Measurements from ENCODE around the gene LRRC61. TPM values are rescaled to one million over a fixed set of nuclear protein-coding genes. Genes with fewer than 3 reads are reported as not detected.

LRRC61 gene
- polyA plus RNA-seq, 2 donors = 5.2 to 8.3 TPM

DNA sequence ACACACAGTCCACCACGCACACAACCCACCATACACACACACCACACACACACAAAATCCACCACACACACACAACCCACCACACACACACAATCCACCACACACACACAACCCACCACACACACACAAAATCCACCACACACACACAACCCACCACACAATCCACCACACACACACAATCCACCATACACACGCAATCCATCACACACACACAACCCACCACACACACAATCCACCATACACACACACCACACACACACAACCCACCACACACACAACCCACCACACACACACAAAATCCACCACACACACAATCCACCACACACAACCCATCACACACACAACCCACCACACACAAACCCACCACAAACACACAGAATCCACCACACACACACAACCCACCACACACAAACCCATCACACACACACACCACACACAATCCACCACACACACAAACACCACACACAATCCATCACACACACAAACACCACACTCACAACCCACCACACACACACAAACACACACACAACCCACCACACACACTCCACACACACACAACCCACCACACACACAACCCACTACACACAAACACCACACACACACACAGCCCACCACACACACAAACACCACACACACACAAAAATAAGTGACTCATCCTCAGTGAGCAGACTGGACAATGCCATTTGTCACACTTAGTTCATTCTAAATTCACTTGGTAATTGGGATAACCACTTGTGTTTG lies 36.6 kb downstream of the LRRC61 start:
- no peak overlapping the region for H3K27ac ChIP-seq (ENCODE audit: low read depth in 2 of 2, low read length in 1 of 2)
- H3K27me3 ChIP-seq (ENCODE audit: control insufficient read depth in 1 of 2, insufficient read depth in 2 of 2, low read length in 2 of 2) = no peaks in the 10 kb centered on the region
- no peaks in the 10 kb centered on the region for H3K9me3 ChIP-seq (ENCODE audit: control insufficient read depth in 2 of 2, insufficient read depth in 1 of 2, low read depth in 1 of 2, low read length in 1 of 2)
- WGBS, 2 donors = 98% methylated on average over 2 of the region's 2 CpGs
- H3K4me1 ChIP-seq (ENCODE audit: control insufficient read depth in 2 of 2, insufficient read depth in 2 of 2, low read length in 1 of 2) = no peaks in the 10 kb centered on the region
- H3K36me3 ChIP-seq (ENCODE audit: control insufficient read depth in 2 of 2, insufficient read depth in 2 of 2, low read length in 1 of 2) = no peaks in the 10 kb centered on the region
- no peak overlapping the region for H3K4me3 ChIP-seq (ENCODE audit: low read depth in 1 of 2, low read length in 2 of 2)

DNA sequence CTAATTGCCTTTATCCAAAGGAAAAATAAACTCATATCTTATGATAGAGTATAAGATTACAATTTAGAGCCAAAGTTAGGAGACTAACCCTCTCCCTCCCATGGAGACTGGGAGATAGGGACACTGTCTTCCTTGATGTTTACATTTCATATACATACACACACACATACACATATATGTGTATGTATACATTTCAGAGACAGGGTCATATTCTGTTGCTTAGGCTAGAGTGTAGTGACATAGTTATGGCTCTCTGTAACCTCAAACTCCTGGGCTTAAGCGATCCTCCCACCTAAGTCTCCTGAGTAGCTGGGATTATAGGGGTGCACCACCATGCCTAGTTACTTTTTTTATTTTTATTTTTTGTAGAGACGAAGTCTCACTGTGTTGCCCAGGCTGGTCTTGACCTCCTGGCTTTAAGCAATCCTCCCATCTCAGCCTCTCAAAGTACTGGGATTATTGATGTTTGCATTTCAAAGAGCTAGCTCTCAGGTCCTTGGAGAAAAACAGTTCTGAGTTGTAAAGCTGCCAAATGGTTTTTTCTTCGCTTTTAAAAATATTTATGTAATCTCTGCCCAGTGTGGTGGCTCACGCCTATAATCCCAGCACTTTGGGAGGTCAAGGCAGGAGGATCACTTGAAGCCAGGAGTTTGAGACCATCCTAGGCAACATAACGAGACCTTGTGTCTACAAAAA lies 37.4 kb downstream of the LRRC61 start:
- H3K27ac ChIP-seq (ENCODE audit: low read depth in 2 of 2, low read length in 1 of 2) = no peak overlapping the region
- 75 to 78% methylated on average over 5 of the region's 5 CpGs for WGBS, 2 donors

DNA sequence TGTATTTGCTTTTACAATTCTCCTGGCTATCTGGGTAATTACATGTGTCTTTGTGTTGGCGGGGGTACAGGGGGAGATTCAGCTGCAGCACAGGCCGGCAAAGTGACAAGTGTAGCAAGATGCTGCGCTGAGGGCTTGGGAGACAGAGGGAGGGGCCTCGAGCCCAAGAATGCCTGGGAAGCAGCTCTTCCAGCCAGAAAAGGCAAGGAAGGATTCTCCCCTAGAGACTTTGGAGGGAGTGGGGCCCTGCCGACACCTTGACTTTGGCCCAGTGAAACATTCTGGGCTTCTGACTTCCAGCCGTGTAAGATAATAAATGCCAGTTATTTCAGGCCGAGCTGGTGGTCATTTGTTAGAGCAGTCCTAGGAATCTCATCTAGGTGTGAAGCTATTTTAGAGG lies 38.2 kb downstream of the LRRC61 start:
- 70 to 72% methylated on average over 7 of the region's 7 CpGs for WGBS, 2 donors
- Histone ChIP-seq H3K36me3 (ENCODE audit: control insufficient read depth in 2 of 2, insufficient read depth in 2 of 2, low read length in 1 of 2) (no peaks in the 10 kb centered on the region), H3K27me3 (ENCODE audit: control insufficient read depth in 1 of 2, insufficient read depth in 2 of 2, low read length in 2 of 2) (no peaks in the 10 kb centered on the region), H3K27ac (ENCODE audit: low read depth in 2 of 2, low read length in 1 of 2) (no peak overlapping the region), H3K4me1 (ENCODE audit: control insufficient read depth in 2 of 2, insufficient read depth in 2 of 2, low read length in 1 of 2) (no peaks in the 10 kb centered on the region), H3K4me3 (ENCODE audit: low read depth in 1 of 2, low read length in 2 of 2) (no peak overlapping the region), H3K9me3 (ENCODE audit: control insufficient read depth in 2 of 2, insufficient read depth in 1 of 2, low read depth in 1 of 2, low read length in 1 of 2) (no peaks in the 10 kb centered on the region)

More for the DNA sequence above, 37.4 kb downstream of the LRRC61 start:
- Histone ChIP-seq H3K9me3 (ENCODE audit: control insufficient read depth in 2 of 2, insufficient read depth in 1 of 2, low read depth in 1 of 2, low read length in 1 of 2) (no peaks in the 10 kb centered on the region), H3K4me3 (ENCODE audit: low read depth in 1 of 2, low read length in 2 of 2) (no peak overlapping the region), H3K4me1 (ENCODE audit: control insufficient read depth in 2 of 2, insufficient read depth in 2 of 2, low read length in 1 of 2) (no peaks in the 10 kb centered on the region), H3K36me3 (ENCODE audit: control insufficient read depth in 2 of 2, insufficient read depth in 2 of 2, low read length in 1 of 2) (no peaks in the 10 kb centered on the region), H3K27me3 (ENCODE audit: control insufficient read depth in 1 of 2, insufficient read depth in 2 of 2, low read length in 2 of 2) (no peaks in the 10 kb centered on the region)

DNA sequence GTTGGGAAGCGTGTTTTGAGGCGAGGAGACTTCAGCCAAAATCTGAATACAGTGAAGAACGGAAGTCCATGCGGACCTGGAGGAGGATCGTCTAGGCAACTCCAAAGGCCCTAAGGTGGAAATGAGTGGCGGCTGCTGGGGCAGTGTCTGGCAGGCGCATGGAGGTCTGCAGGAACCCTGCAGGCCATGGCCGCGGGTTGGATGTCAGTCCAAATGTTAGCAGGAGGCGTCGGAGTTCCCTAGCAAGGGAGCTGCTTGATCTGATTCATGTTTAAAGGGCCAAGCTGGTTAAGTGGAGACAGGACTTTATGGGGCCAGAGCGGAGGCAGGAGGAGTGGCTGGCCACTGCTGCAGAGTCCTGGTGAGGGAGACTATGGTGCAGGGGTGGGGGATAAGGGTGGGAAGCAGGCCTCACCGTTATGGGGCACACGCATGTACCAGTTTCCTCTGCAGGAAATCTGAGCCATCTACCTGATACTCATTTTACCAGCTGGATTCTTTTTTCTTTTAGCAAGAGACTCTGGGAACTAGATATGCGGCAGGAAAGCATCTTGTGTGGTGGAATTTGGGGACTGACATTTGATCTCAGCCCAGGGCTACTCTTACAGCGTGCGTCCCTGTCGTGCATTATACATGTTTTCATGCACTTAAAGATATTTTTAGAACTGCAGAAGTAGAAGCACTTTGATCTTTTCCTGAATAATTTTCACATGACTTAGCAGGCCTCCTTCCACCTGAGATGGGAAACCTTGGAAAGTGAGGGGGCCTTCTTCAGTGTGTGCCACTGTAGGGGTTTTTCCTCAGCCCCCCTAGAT lies 38.9 kb downstream of the LRRC61 start:
- 83 to 87% methylated on average over 18 of the region's 18 CpGs for WGBS, 2 donors

DNA sequence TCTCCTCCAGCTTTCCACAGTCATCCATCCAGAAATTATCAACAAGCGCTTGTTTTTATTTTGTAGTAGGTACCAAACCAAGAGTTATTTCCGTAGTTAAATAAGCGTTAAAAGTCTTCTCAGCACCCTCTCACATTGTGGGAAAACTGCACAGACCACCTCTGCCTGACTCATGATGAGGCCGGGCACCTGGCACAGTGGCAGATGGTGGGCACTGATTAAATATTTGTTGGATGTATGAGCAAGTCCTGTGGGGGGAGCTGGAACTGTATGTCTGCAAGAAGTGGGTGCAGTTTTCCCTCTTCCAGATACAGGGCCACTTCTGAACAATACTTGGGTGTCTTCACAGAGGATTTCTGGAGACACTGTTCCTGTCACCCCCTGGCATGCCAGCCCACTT lies 40.2 kb downstream of the LRRC61 start:
- Histone ChIP-seq H3K9me3 (ENCODE audit: control insufficient read depth in 2 of 2, insufficient read depth in 1 of 2, low read depth in 1 of 2, low read length in 1 of 2) (no peaks in the 10 kb centered on the region), H3K4me3 (ENCODE audit: low read depth in 1 of 2, low read length in 2 of 2) (no peak overlapping the region), H3K27me3 (ENCODE audit: control insufficient read depth in 1 of 2, insufficient read depth in 2 of 2, low read length in 2 of 2) (no peaks in the 10 kb centered on the region), H3K27ac (ENCODE audit: low read depth in 2 of 2, low read length in 1 of 2) (no peak overlapping the region), H3K36me3 (ENCODE audit: control insufficient read depth in 2 of 2, insufficient read depth in 2 of 2, low read length in 1 of 2) (no peaks in the 10 kb centered on the region), H3K4me1 (ENCODE audit: control insufficient read depth in 2 of 2, insufficient read depth in 2 of 2, low read length in 1 of 2) (no peaks in the 10 kb centered on the region)
- WGBS, 2 donors = 91 to 95% methylated on average over 4 of the region's 4 CpGs

More for the DNA sequence above, 38.9 kb downstream of the LRRC61 start:
- Histone ChIP-seq H3K27ac (ENCODE audit: low read depth in 2 of 2, low read length in 1 of 2) (no peak overlapping the region), H3K9me3 (ENCODE audit: control insufficient read depth in 2 of 2, insufficient read depth in 1 of 2, low read depth in 1 of 2, low read length in 1 of 2) (no peaks in the 10 kb centered on the region), H3K4me1 (ENCODE audit: control insufficient read depth in 2 of 2, insufficient read depth in 2 of 2, low read length in 1 of 2) (no peaks in the 10 kb centered on the region), H3K27me3 (ENCODE audit: control insufficient read depth in 1 of 2, insufficient read depth in 2 of 2, low read length in 2 of 2) (no peaks in the 10 kb centered on the region), H3K36me3 (ENCODE audit: control insufficient read depth in 2 of 2, insufficient read depth in 2 of 2, low read length in 1 of 2) (no peaks in the 10 kb centered on the region), H3K4me3 (ENCODE audit: low read depth in 1 of 2, low read length in 2 of 2) (no peak overlapping the region)

DNA sequence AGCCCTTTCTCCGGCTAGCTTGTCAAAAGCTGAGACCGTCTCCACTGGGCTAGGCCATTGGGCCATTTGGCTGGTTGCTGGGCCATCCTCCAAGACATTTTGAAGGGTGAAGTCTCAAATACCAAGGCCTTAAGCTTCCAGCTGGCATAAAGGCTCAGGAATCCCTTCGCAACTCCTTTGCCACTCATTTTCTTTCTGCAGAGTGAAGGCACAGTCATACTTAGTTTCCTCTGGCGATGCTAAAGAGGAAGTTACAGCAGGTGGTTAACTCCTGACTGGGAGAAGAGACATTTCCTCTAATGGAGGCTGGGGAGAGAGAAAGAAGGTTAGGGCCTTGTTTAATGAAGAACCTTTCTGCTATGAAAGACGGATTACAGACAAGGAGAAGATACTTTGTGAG lies 40.7 kb downstream of the LRRC61 start:
- Histone ChIP-seq H3K4me1 (ENCODE audit: control insufficient read depth in 2 of 2, insufficient read depth in 2 of 2, low read length in 1 of 2) (no peaks in the 10 kb centered on the region), H3K9me3 (ENCODE audit: control insufficient read depth in 2 of 2, insufficient read depth in 1 of 2, low read depth in 1 of 2, low read length in 1 of 2) (no peaks in the 10 kb centered on the region), H3K27me3 (ENCODE audit: control insufficient read depth in 1 of 2, insufficient read depth in 2 of 2, low read length in 2 of 2) (no peaks in the 10 kb centered on the region), H3K36me3 (ENCODE audit: control insufficient read depth in 2 of 2, insufficient read depth in 2 of 2, low read length in 1 of 2) (no peaks in the 10 kb centered on the region), H3K4me3 (ENCODE audit: low read depth in 1 of 2, low read length in 2 of 2) (no peak overlapping the region), H3K27ac (ENCODE audit: low read depth in 2 of 2, low read length in 1 of 2) (no peak overlapping the region)
- 83 to 85% methylated on average over 5 of the region's 5 CpGs for WGBS, 2 donors

DNA sequence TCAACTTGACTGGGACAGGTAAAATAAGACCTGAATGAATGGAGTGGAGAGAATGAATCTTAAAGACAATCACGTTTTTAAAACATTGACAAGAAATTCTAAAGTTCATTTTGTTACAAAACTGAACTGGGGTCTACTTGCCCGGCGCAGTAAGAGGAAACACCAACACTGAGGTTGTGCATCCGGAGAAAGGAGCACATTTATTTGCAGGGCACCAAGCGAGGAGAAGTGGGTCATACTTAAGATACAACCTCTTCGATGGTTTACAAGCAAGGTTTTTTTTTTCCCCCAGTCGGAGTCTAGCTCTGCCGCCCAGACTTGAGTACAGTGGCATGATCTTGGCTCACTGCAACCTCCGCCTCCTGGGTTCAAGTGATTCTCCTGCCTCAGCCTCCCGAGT lies 42.0 kb downstream of the LRRC61 start:
- H3K4me1 ChIP-seq (ENCODE audit: control insufficient read depth in 2 of 2, insufficient read depth in 2 of 2, low read length in 1 of 2) = peaks cover 3 to 8% of the 10 kb centered on the region in 2 donors
- no peak overlapping the region for H3K4me3 ChIP-seq (ENCODE audit: low read depth in 1 of 2, low read length in 2 of 2)
- WGBS, 2 donors = 89 to 92% methylated on average over 10 of the region's 10 CpGs
- no peaks in the 10 kb centered on the region for H3K36me3 ChIP-seq (ENCODE audit: control insufficient read depth in 2 of 2, insufficient read depth in 2 of 2, low read length in 1 of 2)
- no peaks in the 10 kb centered on the region for H3K27me3 ChIP-seq (ENCODE audit: control insufficient read depth in 1 of 2, insufficient read depth in 2 of 2, low read length in 2 of 2)
- no peak overlapping the region for H3K27ac ChIP-seq (ENCODE audit: low read depth in 2 of 2, low read length in 1 of 2)
- no peaks in the 10 kb centered on the region for H3K9me3 ChIP-seq (ENCODE audit: control insufficient read depth in 2 of 2, insufficient read depth in 1 of 2, low read depth in 1 of 2, low read length in 1 of 2)

DNA sequence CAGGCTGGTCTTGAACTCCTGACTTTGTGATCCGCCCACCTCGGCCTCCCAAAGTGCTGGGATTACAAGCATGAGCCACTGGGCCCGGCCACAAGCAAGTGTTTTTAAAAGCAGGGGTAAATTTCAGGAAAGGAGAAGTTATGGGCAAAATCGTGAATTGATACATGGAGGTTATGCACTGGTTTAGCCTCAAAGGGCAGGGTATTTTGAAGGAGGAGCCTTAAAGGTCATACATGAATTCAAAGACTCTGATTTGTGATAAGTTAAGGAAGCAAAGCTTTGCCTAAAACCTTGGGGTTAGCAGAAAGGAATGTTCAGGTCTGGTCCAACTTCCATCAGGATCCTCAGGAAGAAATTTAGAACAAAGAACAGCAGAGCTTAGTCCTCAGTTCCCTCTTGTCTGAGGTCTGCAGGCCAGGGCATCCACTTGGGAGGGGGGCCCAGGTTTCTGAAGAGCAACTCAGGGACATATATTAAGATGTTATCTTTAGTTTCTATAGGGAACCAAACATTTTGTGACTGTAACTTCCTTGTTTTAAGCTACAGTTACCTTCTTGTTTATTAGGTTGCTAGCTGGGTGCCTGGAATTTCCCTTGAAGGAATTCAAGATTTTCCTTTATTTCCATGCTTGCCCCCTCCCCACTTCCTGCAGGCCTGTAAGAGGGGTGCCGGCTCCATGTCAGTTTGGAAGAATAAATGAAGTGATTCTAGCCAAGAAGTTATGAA lies 42.7 kb downstream of the LRRC61 start:
- no peaks in the 10 kb centered on the region for H3K9me3 ChIP-seq (ENCODE audit: control insufficient read depth in 2 of 2, insufficient read depth in 1 of 2, low read depth in 1 of 2, low read length in 1 of 2)
- no peak overlapping the region for H3K27ac ChIP-seq (ENCODE audit: low read depth in 2 of 2, low read length in 1 of 2)
- no peak overlapping the region for H3K4me3 ChIP-seq (ENCODE audit: low read depth in 1 of 2, low read length in 2 of 2)
- H3K4me1 ChIP-seq (ENCODE audit: control insufficient read depth in 2 of 2, insufficient read depth in 2 of 2, low read length in 1 of 2) = peaks cover 3 to 11% of the 10 kb centered on the region in 2 donors
- H3K27me3 ChIP-seq (ENCODE audit: control insufficient read depth in 1 of 2, insufficient read depth in 2 of 2, low read length in 2 of 2) = no peaks in the 10 kb centered on the region
- WGBS, 2 donors = 85% methylated on average over 5 of the region's 5 CpGs
- no peaks in the 10 kb centered on the region for H3K36me3 ChIP-seq (ENCODE audit: control insufficient read depth in 2 of 2, insufficient read depth in 2 of 2, low read length in 1 of 2)

DNA sequence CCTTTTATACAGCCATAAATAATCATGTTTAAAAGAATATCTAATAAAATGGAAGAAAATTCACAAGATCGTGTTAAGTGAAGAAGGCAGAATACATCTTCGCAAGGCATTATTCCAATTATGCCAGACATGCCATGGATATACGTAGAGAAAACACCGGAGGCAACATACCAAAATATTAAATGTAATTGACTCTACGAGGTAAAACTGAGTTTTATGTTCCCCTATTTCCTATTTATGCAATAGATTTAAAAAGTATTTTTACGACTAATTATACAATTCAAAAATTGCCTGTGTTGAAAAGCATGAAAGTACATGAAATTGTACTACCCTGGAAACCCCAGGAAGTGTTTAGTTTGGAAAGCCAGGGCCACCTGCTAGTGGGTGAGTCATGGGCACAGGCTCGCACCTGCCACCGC lies 44.5 kb downstream of the LRRC61 start:
- Histone ChIP-seq H3K9me3 (ENCODE audit: control insufficient read depth in 2 of 2, insufficient read depth in 1 of 2, low read depth in 1 of 2, low read length in 1 of 2) (no peaks in the 10 kb centered on the region), H3K4me3 (ENCODE audit: low read depth in 1 of 2, low read length in 2 of 2) (peak overlapping the region; percentile 85 to 94), H3K27me3 (ENCODE audit: control insufficient read depth in 1 of 2, insufficient read depth in 2 of 2, low read length in 2 of 2) (no peaks in the 10 kb centered on the region), H3K36me3 (ENCODE audit: control insufficient read depth in 2 of 2, insufficient read depth in 2 of 2, low read length in 1 of 2) (peaks cover 0 to 15% of the 10 kb centered on the region in 2 donors), H3K27ac (ENCODE audit: low read depth in 2 of 2, low read length in 1 of 2) (peak overlapping the region; percentile 90), H3K4me1 (ENCODE audit: control insufficient read depth in 2 of 2, insufficient read depth in 2 of 2, low read length in 1 of 2) (peaks cover 3 to 20% of the 10 kb centered on the region in 2 donors)
- WGBS, 2 donors = 34 to 37% methylated on average over 8 of the region's 8 CpGs
